HFFc6 (cell line): ENCODE data around the gene FAM3B. TPM values are rescaled to one million over a fixed set of nuclear protein-coding genes. Genes with fewer than 3 reads are reported as not detected.

Source experiments
- DNase-seq: peaks from one replicate; pipeline ENCODE4 v3.0.0-alpha.2; 2018
- H3K27ac Mint-ChIP-seq: 2 replicates; pipeline ENCODE4 v1.8.0; 2020; ENCODE audit warnings: mild to moderate bottlenecking, mixed read lengths
- H3K27me3 Mint-ChIP-seq: 2 replicates; pipeline ENCODE4 v1.8.0; 2021; ENCODE audit warnings: mild to moderate bottlenecking, moderate library complexity, mixed read lengths; ENCODE audit not compliant: insufficient read depth
- H3K36me3 Mint-ChIP-seq: 2 replicates; pipeline ENCODE4 v1.8.0; 2021; ENCODE audit warnings: low read depth, mixed read lengths
- H3K4me1 Mint-ChIP-seq: 2 replicates; pipeline ENCODE4 v1.8.0; 2020; ENCODE audit warnings: low read depth, mixed read lengths
- H3K4me3 Mint-ChIP-seq: 2 replicates; pipeline ENCODE4 v1.8.0; 2020; ENCODE audit warnings: mild to moderate bottlenecking, moderate library complexity, mixed read lengths
- H3K9me3 Mint-ChIP-seq: 2 replicates; pipeline ENCODE4 v1.8.0; 2020; ENCODE audit warnings: mild to moderate bottlenecking, mixed read lengths
- CTCF ChIP-seq: fragments of 200-600 bp; sonication (generic); IDR thresholded peaks from 2 replicates; pipeline ENCODE4 v1.5.0; 2021; ENCODE audit warnings: antibody characterized with exemption, mild to moderate bottlenecking
- total RNA-seq, 6 experiments: library from RNA; stranded (reverse); fragmentation: NEBNext Ultra II Directional; extraction: Animal tissue kit (Norgen Biotek cat#: 25700); gene quantifications; 2 replicates in 1 of 6; 3 replicates in 5 of 6; pipeline ENCODE4 v1.2.3, GENCODE V29; 2021

The FAM3B gene
- total RNA-seq, 6 experiments from 2014 or later = not detected

GRCh38 chr21:41364308-41364707 is 47.7 kb downstream of the FAM3B start:
- Mint-ChIP-seq H3K9me3 (no peaks in the 10 kb centered on the region), H3K27me3 (peaks cover 17% of the 10 kb centered on the region)

DNA sequence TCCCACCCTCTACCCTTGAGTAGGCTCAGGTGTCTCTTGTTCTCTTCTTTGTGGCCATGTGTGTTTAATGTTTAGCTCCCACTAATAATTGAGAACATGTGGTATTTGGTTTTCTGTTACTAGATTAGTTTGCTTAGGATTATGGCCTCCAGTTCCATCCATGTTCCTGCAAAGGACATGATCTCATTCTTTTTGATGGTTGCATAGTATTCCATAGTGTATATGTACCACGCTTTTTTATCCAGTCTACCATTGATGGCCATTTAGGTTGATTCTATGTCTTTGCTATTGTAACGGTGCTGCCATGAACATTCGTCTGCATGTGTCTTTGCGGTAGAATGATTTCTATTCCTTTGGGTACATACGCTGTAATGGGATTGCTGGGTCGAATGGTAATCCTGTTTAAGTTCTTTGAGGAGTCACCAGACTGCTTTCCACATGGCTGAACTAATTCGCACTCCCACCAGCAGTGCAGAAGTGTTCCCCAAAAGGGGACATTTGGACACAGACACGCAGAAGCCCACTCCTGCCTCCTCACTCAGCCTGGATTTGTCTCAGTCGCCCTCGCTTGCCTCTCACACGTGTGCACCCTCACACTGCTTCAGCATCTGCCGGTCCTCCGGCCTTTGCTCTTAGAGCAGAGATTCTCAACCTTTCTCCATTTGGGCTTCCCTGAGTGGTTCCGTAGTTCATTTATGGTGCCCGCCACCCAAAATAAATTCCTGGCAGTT is 48.9 kb downstream of the FAM3B start:
- H3K9me3 Mint-ChIP-seq = no peaks in the 10 kb centered on the region
- peaks cover 24% of the 10 kb centered on the region for H3K4me1 Mint-ChIP-seq

More at GRCh38 chr21:41364308-41364707, 47.7 kb downstream of the FAM3B start:
- no peak for TF ChIP-seq CTCF
- H3K4me1 Mint-ChIP-seq = peaks cover 25% of the 10 kb centered on the region
- H3K27ac Mint-ChIP-seq = no peak overlapping the region
- no peaks in the 10 kb centered on the region for H3K36me3 Mint-ChIP-seq
- no peak overlapping the region for H3K4me3 Mint-ChIP-seq
- DNase-seq = no peak

DNA sequence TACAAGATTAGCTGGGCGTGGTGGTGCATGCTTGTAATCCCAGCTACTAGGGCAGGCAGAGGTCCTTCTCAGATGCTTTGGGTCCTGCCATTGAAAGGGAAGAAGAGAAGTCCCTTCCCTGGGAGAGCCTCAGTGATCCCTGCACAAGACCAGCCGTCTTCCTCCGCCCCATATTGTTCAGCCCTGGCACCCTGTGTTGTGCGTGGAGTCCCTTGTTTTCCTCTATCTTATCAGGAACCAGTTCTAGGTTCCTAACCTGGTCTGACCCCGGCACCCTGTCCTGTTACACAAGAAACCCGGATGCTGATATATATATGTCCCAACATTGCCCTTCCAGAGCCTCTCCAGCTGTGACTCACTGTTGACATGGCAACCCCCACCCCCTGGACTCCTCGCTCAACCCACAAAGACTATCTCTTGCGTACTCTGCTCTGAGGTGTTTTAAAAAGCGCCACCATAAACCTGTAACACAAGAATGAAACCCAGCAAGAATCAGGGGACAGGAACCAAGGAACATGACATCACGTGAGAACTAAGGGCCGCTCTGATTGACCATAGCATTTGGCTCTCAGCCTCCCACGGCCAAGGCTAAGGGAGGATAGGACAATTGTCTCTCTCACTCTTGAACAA is 50.0 kb downstream of the FAM3B start:
- H3K4me1 Mint-ChIP-seq = peaks cover 17% of the 10 kb centered on the region
- no peak for TF ChIP-seq CTCF
- DNase-seq = no peak
- H3K27me3 Mint-ChIP-seq = peaks cover 22% of the 10 kb centered on the region
- H3K4me3 Mint-ChIP-seq = no peak overlapping the region
- H3K9me3 Mint-ChIP-seq = no peaks in the 10 kb centered on the region; the same call in 1 of the 2 replicates
- H3K27ac Mint-ChIP-seq = no peak overlapping the region
- H3K36me3 Mint-ChIP-seq = no peaks in the 10 kb centered on the region

More for the DNA sequence above, 48.9 kb downstream of the FAM3B start:
- Mint-ChIP-seq H3K27ac (no peak overlapping the region), H3K36me3 (no peaks in the 10 kb centered on the region), H3K27me3 (peaks cover 19% of the 10 kb centered on the region), H3K4me3 (no peak overlapping the region)
- no peak for DNase-seq
- no peak for TF ChIP-seq CTCF

GRCh38 chr21:41367301-41367944 is 50.8 kb downstream of the FAM3B start:
- no peak for TF ChIP-seq CTCF
- DNase-seq = no peak
- H3K36me3 Mint-ChIP-seq = no peaks in the 10 kb centered on the region
- peaks cover 22% of the 10 kb centered on the region for H3K27me3 Mint-ChIP-seq
- H3K9me3 Mint-ChIP-seq = no peaks in the 10 kb centered on the region; the same call in 1 of the 2 replicates
- H3K4me3 Mint-ChIP-seq = no peak overlapping the region
- no peak overlapping the region for H3K27ac Mint-ChIP-seq
- H3K4me1 Mint-ChIP-seq = peaks cover 9% of the 10 kb centered on the region

- Mint-ChIP-seq H3K4me1 (peaks cover 2% of the 10 kb centered on the region; the same call in 1 of the 2 replicates), H3K9me3 (no peaks in the 10 kb centered on the region; the same call in 1 of the 2 replicates), H3K36me3 (no peaks in the 10 kb centered on the region), H3K4me3 (no peak overlapping the region), H3K27me3 (peaks cover 24% of the 10 kb centered on the region), H3K27ac (no peak overlapping the region)
- no peak for TF ChIP-seq CTCF
- DNase-seq = no peak
These were observed 51.5 kb downstream of the FAM3B start for GRCh38 chr21:41367945-41368734.
